K562 (cell line): ENCODE measurements around the gene C10orf71. TPM values are rescaled to one million over a fixed set of nuclear protein-coding genes. Genes with fewer than 3 reads are reported as not detected.
A peak's percentile ranks its signal among the peaks of the same experiment; 100 is the strongest.

Experiments
- BDP1 ChIP-seq: IDR thresholded peaks from 3 replicates; pipeline ENCODE4 v1.6.1; 2011; ENCODE audit not compliant: insufficient read length, insufficient read depth
- FOXA3 ChIP-seq, 2 experiments: fragments of 450-650 bp in 1 of 2; sonication (generic) in 1 of 2; formaldehyde crosslinking; IDR thresholded peaks in 1 of 2; conservative IDR thresholded peaks in 1 of 2; 2 replicates each; pipeline versions ENCODE4 v1.4.0 to v1.8.0; 2020 to 2022; ENCODE audit warnings: mild to moderate bottlenecking in 2 of 2, missing genetic modification reagents in 1 of 2
- GTF2A2 ChIP-seq: IDR thresholded peaks from 2 replicates; pipeline ENCODE4 v1.6.1; 2016; ENCODE audit warnings: mild to moderate bottlenecking, missing genetic modification characterization, missing compliant biosample characterization
- NFE2 ChIP-seq: IDR thresholded peaks from 2 replicates; pipeline ENCODE4 v1.6.1; 2014; ENCODE audit warnings: antibody characterized with exemption, low read depth
- NFYB ChIP-seq: IDR thresholded peaks from 2 replicates; pipeline ENCODE4 v1.6.1; 2011; ENCODE audit warnings: mild to moderate bottlenecking, moderate library complexity; ENCODE audit not compliant: insufficient read length; ENCODE audit errors: extremely low read depth
- NUFIP1 ChIP-seq: fragments of 450-650 bp; IDR thresholded peaks from 2 replicates; pipeline ENCODE4 v1.6.1; 2018; ENCODE audit not compliant: partially characterized antibody
- SRSF1 ChIP-seq: fragments of 200-400 bp; formaldehyde crosslinking; IDR thresholded peaks from 2 replicates; pipeline ENCODE4 v1.6.1; 2017; ENCODE audit warnings: mild to moderate bottlenecking, low read depth, low read length, moderate library complexity
- ZC3H8 ChIP-seq: fragments of 450-650 bp; IDR thresholded peaks from 2 replicates; pipeline ENCODE4 v1.6.1; 2017
- ZNF316 ChIP-seq: fragments of 450-650 bp; IDR thresholded peaks from 2 replicates; pipeline ENCODE4 v1.6.1; 2016
- ZNF583 ChIP-seq: fragments of 250-450 bp; sonication (Bioruptor Pico); IDR thresholded peaks from 2 replicates; pipeline ENCODE4 v1.4.0; 2020
- ZNF75A ChIP-seq: fragments of 450-650 bp; formaldehyde crosslinking; IDR thresholded peaks from 2 replicates; pipeline ENCODE4 v1.4.0; 2020; ENCODE audit warnings: mild to moderate bottlenecking
- polyA plus RNA-seq, 8 experiments: library from polyadenylated mRNA; depleted of rRNA in 4 of 8; stranded (reverse) in 5 of 8; unstranded in 3 of 8; fragments of >200 nt; fragmentation: Nextera tagmentation in 2 of 8; fragmentation: Illumina TruSeq in 1 of 8; extraction: Ambion mirVana in 2 of 8; extraction: Trizol in 1 of 8; gene quantifications; 2 replicates each; pipeline versions ENCODE4 v1.2.1 to v1.2.3, GENCODE V29; 2011 to 2014; ENCODE audit warnings: inconsistent platforms in 1 of 8, missing spikeins in 1 of 8
- total RNA-seq, 7 experiments: library from RNA; depleted of rRNA in 6 of 7; stranded (reverse); fragments of >200 nt in 6 of 7; fragmentation: Illumina TruSeq in 2 of 7; extraction: Trizol in 2 of 7; gene quantifications; 2 replicates each; pipeline versions ENCODE4 v1.2.1 to v1.2.3, GENCODE V29; 2011 to 2021; ENCODE audit warnings: low replicate concordance in 1 of 7
- TF ChIP-seq, protein P1 (sequence below), 2 experiments: fragments of 200-800 bp in 1 of 2; sonication (Bioruptor generic) in 1 of 2; sonication (generic) in 1 of 2; formaldehyde crosslinking in 1 of 2; IDR thresholded peaks in 1 of 2; conservative IDR thresholded peaks in 1 of 2; 2 replicates each; pipeline versions ENCODE4 v1.5.0 to v1.6.1; 2016 to 2020; ENCODE audit warnings: missing compliant biosample characterization in 1 of 2, missing genetic modification characterization in 1 of 2, missing genetic modification reagents in 1 of 2
- TF ChIP-seq, protein P2 (sequence below): fragments of 200-800 bp; sonication (Bioruptor generic); IDR thresholded peaks from 2 replicates; pipeline ENCODE4 v1.6.1; 2017; ENCODE audit warnings: missing genetic modification characterization, missing compliant biosample characterization
- TF ChIP-seq, protein P3 (sequence below), 3 experiments: fragments of 200-800 bp in 1 of 3; sonication (Bioruptor generic) in 1 of 3; sonication (generic) in 1 of 3; formaldehyde crosslinking in 1 of 3; IDR thresholded peaks; 2 replicates each; pipeline versions ENCODE4 v1.6.1 to v1.8.0; 2016 to 2022; ENCODE audit warnings: mild to moderate bottlenecking in 2 of 3, missing compliant biosample characterization in 2 of 3, missing genetic modification characterization in 2 of 3, missing genetic modification reagents in 1 of 3
- TF ChIP-seq, protein P4 (sequence below): fragments of 250-450 bp; sonication (Bioruptor Pico); IDR thresholded peaks from 2 replicates; pipeline ENCODE4 v1.8.0; 2022; ENCODE audit warnings: moderate library complexity, mild to moderate bottlenecking, inconsistent platforms
- TF ChIP-seq, protein P5 (sequence below): fragments of 250-450 bp; sonication (Bioruptor Pico); IDR thresholded peaks from 2 replicates; pipeline ENCODE4 v1.9.0; 2021; ENCODE audit warnings: mild to moderate bottlenecking, inconsistent platforms
- TF ChIP-seq, protein P6 (sequence below): sonication (generic); formaldehyde crosslinking; IDR thresholded peaks from 2 replicates; pipeline ENCODE4 v1.8.1; 2023; ENCODE audit warnings: mild to moderate bottlenecking, missing genetic modification reagents

The C10orf71 gene
- total and polyA plus RNA-seq, 9 of the 15 experiments (the other 6 are each of a cell fraction or from before 2014, with no cell fraction given), result 0.06 to 4.5 (median 1.3) TPM

DNA sequence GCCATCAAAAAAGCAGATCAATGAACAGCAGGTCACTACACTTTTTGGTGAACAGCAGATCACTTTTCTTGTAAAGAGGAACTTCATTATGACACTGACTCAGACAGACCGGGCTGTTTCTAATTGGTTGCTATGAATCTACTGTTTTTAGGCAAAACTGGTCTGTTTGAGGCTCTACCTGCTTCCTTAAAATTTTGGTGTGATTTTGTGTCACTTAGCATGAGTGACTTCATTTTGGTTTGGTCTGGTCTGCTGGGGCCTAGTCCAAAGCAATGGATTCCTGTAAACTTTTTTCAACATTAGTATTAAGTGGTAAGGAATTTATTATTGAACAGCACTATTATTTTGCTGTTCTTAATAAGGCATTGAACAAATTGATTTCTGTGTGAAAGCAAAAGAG is 41.8 kb upstream of the C10orf71 start (continued):
- TF ChIP-seq NFE2 (no peak), ZNF75A (CRISPR knock-in tag) (no peak), SRSF1 (no peak), BDP1 (no peak), FOXA3 (CRISPR knock-in tag; conservative IDR thresholded peaks at IDR 0.05 in 1 of 2, IDR thresholded peaks at IDR 0.05 in 1 of 2) (no peak), NFYB (no peak), ZC3H8 (no peak), NUFIP1 (no peak), ZNF583 (CRISPR knock-in tag) (no peak), ZNF316 (no peak), GTF2A2 (0 out of 2 replicates have a peak, but pooled peaks have one; percentile 33)
- TF ChIP-seq, protein P1, sequence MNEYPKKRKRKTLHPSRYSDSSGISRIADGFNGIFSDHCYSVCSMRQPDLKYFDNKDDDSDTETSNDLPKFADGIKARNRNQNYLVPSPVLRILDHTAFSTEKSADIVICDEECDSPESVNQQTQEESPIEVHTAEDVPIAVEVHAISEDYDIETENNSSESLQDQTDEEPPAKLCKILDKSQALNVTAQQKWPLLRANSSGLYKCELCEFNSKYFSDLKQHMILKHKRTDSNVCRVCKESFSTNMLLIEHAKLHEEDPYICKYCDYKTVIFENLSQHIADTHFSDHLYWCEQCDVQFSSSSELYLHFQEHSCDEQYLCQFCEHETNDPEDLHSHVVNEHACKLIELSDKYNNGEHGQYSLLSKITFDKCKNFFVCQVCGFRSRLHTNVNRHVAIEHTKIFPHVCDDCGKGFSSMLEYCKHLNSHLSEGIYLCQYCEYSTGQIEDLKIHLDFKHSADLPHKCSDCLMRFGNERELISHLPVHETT (CRISPR knock-in tag; conservative IDR thresholded peaks at IDR 0.05 in 1 of 2, IDR thresholded peaks at IDR 0.05 in 1 of 2), result peak in 1 of 2 experiments; percentile 93; a peak in 2 of 4 replicates
- TF ChIP-seq, protein P2, sequence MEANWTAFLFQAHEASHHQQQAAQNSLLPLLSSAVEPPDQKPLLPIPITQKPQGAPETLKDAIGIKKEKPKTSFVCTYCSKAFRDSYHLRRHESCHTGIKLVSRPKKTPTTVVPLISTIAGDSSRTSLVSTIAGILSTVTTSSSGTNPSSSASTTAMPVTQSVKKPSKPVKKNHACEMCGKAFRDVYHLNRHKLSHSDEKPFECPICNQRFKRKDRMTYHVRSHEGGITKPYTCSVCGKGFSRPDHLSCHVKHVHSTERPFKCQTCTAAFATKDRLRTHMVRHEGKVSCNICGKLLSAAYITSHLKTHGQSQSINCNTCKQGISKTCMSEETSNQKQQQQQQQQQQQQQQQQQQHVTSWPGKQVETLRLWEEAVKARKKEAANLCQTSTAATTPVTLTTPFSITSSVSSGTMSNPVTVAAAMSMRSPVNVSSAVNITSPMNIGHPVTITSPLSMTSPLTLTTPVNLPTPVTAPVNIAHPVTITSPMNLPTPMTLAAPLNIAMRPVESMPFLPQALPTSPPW (CRISPR knock-in tag), result no peak
- TF ChIP-seq, protein P3, sequence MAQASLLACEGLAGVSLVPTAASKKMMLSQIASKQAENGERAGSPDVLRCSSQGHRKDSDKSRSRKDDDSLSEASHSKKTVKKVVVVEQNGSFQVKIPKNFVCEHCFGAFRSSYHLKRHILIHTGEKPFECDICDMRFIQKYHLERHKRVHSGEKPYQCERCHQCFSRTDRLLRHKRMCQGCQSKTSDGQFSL (CRISPR knock-in tag; IDR thresholded peaks at IDR 0.05), result no peak
- TF ChIP-seq, protein P3 (tag; IDR thresholded peaks at IDR 0.05), result peak in 1 of 2 experiments; percentile 74; a peak in 2 of 4 replicates
- TF ChIP-seq, protein P4, sequence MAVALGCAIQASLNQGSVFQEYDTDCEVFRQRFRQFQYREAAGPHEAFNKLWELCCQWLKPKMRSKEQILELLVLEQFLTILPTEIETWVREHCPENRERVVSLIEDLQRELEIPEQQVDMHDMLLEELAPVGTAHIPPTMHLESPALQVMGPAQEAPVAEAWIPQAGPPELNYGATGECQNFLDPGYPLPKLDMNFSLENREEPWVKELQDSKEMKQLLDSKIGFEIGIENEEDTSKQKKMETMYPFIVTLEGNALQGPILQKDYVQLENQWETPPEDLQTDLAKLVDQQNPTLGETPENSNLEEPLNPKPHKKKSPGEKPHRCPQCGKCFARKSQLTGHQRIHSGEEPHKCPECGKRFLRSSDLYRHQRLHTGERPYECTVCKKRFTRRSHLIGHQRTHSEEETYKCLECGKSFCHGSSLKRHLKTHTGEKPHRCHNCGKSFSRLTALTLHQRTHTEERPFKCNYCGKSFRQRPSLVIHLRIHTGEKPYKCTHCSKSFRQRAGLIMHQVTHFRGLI (CRISPR knock-in tag), result peak; percentile 87
- TF ChIP-seq, protein P5, sequence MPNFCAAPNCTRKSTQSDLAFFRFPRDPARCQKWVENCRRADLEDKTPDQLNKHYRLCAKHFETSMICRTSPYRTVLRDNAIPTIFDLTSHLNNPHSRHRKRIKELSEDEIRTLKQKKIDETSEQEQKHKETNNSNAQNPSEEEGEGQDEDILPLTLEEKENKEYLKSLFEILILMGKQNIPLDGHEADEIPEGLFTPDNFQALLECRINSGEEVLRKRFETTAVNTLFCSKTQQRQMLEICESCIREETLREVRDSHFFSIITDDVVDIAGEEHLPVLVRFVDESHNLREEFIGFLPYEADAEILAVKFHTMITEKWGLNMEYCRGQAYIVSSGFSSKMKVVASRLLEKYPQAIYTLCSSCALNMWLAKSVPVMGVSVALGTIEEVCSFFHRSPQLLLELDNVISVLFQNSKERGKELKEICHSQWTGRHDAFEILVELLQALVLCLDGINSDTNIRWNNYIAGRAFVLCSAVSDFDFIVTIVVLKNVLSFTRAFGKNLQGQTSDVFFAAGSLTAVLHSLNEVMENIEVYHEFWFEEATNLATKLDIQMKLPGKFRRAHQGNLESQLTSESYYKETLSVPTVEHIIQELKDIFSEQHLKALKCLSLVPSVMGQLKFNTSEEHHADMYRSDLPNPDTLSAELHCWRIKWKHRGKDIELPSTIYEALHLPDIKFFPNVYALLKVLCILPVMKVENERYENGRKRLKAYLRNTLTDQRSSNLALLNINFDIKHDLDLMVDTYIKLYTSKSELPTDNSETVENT, result no peak
- TF ChIP-seq, protein P6, sequence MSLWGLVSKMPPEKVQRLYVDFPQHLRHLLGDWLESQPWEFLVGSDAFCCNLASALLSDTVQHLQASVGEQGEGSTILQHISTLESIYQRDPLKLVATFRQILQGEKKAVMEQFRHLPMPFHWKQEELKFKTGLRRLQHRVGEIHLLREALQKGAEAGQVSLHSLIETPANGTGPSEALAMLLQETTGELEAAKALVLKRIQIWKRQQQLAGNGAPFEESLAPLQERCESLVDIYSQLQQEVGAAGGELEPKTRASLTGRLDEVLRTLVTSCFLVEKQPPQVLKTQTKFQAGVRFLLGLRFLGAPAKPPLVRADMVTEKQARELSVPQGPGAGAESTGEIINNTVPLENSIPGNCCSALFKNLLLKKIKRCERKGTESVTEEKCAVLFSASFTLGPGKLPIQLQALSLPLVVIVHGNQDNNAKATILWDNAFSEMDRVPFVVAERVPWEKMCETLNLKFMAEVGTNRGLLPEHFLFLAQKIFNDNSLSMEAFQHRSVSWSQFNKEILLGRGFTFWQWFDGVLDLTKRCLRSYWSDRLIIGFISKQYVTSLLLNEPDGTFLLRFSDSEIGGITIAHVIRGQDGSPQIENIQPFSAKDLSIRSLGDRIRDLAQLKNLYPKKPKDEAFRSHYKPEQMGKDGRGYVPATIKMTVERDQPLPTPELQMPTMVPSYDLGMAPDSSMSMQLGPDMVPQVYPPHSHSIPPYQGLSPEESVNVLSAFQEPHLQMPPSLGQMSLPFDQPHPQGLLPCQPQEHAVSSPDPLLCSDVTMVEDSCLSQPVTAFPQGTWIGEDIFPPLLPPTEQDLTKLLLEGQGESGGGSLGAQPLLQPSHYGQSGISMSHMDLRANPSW (CRISPR knock-in tag), result no peak
